ENCODE results near the gene RPS6KB2.
"Not testable (repeated sequence)": the region's sequence is repeated elsewhere in the genome, so short reads cannot be mapped to it uniquely, and the experiment has no call there.

Gene RPS6KB2

DNA sequence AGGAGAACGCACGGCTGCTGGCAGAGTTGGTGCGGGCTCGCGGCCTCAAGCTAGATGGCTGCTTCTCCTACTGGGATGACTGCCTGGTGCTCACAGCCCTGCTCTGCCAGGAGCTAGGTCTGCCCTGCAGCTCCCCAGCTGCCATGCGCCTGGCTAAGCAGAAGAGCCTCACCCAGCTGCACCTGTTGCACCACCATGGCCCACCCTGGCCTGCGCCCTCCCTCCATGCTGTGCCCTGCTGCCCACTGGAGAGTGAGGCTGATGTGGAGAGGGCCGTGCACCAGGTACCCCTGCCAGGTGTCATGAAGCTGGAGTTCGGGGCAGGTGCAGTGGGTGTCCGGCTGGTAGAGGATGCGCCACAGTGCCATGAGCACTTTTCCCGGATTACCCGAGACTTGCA, 4.8 kb upstream of the RPS6KB2 start:
- no peak for DNase-seq (ENCODE audit: low read depth)
- TF ChIP-seq, protein P1, sequence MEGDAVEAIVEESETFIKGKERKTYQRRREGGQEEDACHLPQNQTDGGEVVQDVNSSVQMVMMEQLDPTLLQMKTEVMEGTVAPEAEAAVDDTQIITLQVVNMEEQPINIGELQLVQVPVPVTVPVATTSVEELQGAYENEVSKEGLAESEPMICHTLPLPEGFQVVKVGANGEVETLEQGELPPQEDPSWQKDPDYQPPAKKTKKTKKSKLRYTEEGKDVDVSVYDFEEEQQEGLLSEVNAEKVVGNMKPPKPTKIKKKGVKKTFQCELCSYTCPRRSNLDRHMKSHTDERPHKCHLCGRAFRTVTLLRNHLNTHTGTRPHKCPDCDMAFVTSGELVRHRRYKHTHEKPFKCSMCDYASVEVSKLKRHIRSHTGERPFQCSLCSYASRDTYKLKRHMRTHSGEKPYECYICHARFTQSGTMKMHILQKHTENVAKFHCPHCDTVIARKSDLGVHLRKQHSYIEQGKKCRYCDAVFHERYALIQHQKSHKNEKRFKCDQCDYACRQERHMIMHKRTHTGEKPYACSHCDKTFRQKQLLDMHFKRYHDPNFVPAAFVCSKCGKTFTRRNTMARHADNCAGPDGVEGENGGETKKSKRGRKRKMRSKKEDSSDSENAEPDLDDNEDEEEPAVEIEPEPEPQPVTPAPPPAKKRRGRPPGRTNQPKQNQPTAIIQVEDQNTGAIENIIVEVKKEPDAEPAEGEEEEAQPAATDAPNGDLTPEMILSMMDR (IDR thresholded peaks at IDR 0.05; ENCODE audit: low read length, missing control alignments) = no peak
- no peak overlapping the region for H3K4me3 ChIP-seq (replicated peaks; ENCODE audit: low read depth, low read length)

- no peak overlapping the region for H3K4me3 ChIP-seq (replicated peaks; ENCODE audit: low read depth, low read length)
- DNase-seq (ENCODE audit: low read depth) = no peak
- TF ChIP-seq, protein P1 (IDR thresholded peaks at IDR 0.05; ENCODE audit: low read length, missing control alignments) = no peak
Measured at GRCh38 chr11:67423891-67424613, 4.2 kb upstream of the RPS6KB2 start.

GRCh38 chr11:67427364-67427859, 882 bp upstream of the RPS6KB2 start:
- DNase-seq (ENCODE audit: low read depth) = not testable (repeated sequence)
- peak overlapping the region; percentile 98 for H3K4me3 ChIP-seq (replicated peaks; ENCODE audit: low read depth, low read length)

DNA sequence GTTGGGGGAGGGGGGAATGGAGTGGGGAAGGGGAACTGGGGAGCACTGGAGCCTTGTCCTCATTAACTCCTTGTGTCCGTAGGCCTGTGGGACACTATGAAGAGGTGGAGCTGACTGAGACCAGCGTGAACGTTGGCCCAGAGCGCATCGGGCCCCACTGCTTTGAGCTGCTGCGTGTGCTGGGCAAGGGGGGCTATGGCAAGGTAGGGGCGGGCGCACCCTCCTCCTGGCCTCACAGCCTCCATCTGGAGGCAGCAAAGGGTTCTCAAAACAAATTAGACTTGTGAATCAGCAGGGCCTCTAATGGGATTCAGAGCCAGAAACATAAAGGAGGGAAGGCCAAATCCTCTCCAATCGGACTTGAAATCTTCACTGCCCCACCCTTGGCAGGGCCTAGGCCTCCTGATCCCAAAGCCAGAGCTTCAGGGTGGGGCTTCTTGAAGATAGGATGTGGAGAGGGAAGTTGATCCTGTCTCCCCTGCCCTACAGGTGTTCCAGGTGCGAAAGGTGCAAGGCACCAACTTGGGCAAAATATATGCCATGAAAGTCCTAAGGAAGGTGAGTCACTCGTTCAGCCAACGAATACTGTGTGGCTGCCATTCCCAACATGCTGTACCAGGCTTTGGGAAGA, 859 bp downstream of the RPS6KB2 start:
- H3K4me3 ChIP-seq (replicated peaks; ENCODE audit: low read depth, low read length) = peak overlapping the region; percentile 98
- TF ChIP-seq, protein P1 (IDR thresholded peaks at IDR 0.05; ENCODE audit: low read length, missing control alignments) = no peak
- DNase-seq (ENCODE audit: low read depth) = no peak

GRCh38 chr11:67429722-67430121, 1.4 kb downstream of the RPS6KB2 start:
- TF ChIP-seq, protein P1 (IDR thresholded peaks at IDR 0.05; ENCODE audit: low read length, missing control alignments) = no peak
- H3K4me3 ChIP-seq (replicated peaks; ENCODE audit: low read depth, low read length) = no peak overlapping the region
- no peak for DNase-seq (ENCODE audit: low read depth)

- no peak overlapping the region for H3K4me3 ChIP-seq (replicated peaks; ENCODE audit: low read depth, low read length)
- no peak for DNase-seq (ENCODE audit: low read depth)
- TF ChIP-seq, protein P1 (IDR thresholded peaks at IDR 0.05; ENCODE audit: low read length, missing control alignments) = no peak
Measured at GRCh38 chr11:67431346-67432249, 3.3 kb downstream of the RPS6KB2 start.

Data from fibroblast of pulmonary artery (primary cell).